GM12891 (cell line): ENCODE results near the gene RALGPS1.

Experiments used
- DNase-seq: peaks from one replicate; pipeline ENCODE4 v3.0.0; 2011; ENCODE audit warnings: low spot score; ENCODE audit not compliant: insufficient read length
- FAIRE-seq: peaks from 2 replicates; lab custom pipeline; 2011; peaks lifted over from hg19 to GRCh38; lab: Jason Lieb, UNC
- PAX5 ChIP-seq: IDR thresholded peaks from 2 replicates; pipeline ENCODE4 v1.6.1; 2011; ENCODE audit warnings: low read length, moderate library complexity, mild to moderate bottlenecking; ENCODE audit not compliant: insufficient read depth, severe bottlenecking
- POLR2A ChIP-seq: IDR thresholded peaks from 2 replicates; pipeline ENCODE4 v1.6.1; 2011; ENCODE audit warnings: low read depth, low read length, control low read depth
- POLR2AphosphoS5 ChIP-seq: IDR thresholded peaks from 2 replicates; pipeline ENCODE4 v1.6.1; 2011; ENCODE audit warnings: low read depth, low read length, control low read depth
- POU2F2 ChIP-seq: IDR thresholded peaks from 2 replicates; pipeline ENCODE4 v1.6.1; 2011; ENCODE audit warnings: low read depth, mild to moderate bottlenecking, control low read depth, low read length, moderate library complexity
- SPI1 ChIP-seq: IDR thresholded peaks from 2 replicates; pipeline ENCODE4 v1.6.1; 2011; ENCODE audit warnings: low read depth, low read length, control low read depth
- TAF1 ChIP-seq: IDR thresholded peaks from 2 replicates; pipeline ENCODE4 v1.6.1; 2011; ENCODE audit warnings: low read depth, low read length, control low read depth

The RALGPS1 gene

DNA sequence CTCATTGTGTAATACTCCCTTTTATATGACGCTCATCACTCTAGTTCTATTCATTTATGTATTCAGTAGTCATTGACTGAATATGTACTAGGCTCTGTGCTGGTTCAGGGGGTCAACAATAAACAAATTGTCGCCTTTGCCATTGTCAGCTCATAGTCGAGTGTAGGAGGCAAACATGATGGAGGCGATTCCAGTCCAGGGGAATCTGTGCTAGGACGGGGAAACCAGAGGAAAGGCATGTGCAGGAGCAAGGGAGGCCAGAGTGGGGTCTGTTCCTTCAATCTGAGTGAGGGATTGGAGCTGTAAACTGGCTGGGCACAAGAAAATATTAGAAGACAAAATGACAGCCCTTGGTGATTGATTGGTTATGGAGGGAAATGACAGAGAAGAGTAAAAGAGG is 123.9 kb downstream of the RALGPS1 start:
- no peak for TF ChIP-seq SPI1
- TF ChIP-seq POLR2A = no peak
- no peak for TF ChIP-seq TAF1
- TF ChIP-seq POU2F2 = no peak
- no peak for TF ChIP-seq POLR2AphosphoS5
- TF ChIP-seq PAX5 = no peak
- no peak for FAIRE-seq
- DNase-seq = no peak

DNA sequence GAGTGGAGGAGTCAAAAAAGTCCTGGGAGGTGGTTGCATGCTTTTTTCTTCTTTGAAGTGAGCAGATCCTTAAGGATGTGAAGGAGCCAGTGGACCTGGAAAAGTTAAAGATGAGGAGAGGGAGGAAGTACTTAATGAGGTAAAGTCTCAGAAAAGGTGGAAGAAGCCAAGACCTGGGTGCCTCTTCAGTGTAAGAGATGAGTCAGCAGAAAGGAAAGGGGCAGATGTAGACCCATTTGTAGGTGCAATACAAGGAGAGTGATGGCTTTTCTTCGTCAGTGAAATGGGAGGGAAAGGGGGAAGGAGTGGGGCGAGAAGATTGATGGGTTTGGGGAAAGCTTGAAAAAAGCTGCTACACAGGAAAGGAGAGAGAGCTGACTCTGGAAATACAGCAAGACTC is 124.9 kb downstream of the RALGPS1 start:
- TF ChIP-seq PAX5 = no peak
- TF ChIP-seq SPI1 = no peak
- no peak for TF ChIP-seq POU2F2
- no peak for TF ChIP-seq POLR2A
- TF ChIP-seq POLR2AphosphoS5 = no peak
- TF ChIP-seq TAF1 = no peak
- FAIRE-seq (no peak), DNase-seq (no peak)

DNA sequence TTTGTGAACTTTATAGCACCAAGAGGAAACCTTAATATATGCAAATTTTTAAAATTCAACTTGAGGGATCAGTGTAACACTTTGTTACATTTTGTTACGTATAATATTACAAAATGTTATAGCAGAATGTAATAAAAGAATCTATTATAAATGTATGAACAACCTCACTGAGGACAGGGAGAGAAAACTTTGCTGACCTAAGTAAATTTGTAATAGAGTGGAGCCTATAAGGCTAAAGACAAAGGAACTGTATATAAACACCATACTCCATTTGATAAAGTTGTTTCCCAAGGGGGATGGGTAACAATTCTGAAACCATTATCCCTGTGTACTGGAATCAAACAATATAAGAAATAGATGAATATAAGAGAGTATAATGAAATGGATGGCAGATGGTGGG is 130.6 kb downstream of the RALGPS1 start:
- DNase-seq (no peak), FAIRE-seq (no peak)
- no peak for TF ChIP-seq SPI1
- TF ChIP-seq POLR2A = no peak
- no peak for TF ChIP-seq TAF1

DNA sequence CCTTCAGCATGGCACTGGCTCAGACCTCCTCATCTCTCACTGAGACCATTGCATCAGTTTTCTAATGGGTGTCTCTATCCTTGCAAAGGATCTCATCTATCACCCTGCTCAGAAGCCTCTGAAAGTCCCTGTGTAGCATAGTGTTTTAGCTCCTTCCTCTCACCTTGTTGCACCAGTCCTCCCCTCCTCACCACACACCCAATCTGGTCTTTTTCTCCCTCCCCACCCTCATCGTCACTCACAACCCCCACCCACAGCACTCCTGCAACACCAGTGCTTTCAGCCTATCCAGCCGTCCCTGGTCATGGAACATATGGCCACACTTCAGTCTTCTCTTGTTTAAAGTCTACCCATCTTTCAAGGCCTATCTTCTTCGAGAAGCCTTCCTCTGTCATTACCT is 133.4 kb downstream of the RALGPS1 start:
- FAIRE-seq (peak; percentile 5), DNase-seq (no peak)
- TF ChIP-seq POLR2AphosphoS5 (no peak), SPI1 (no peak), POLR2A (no peak), POU2F2 (no peak), TAF1 (no peak), PAX5 (no peak)

DNA sequence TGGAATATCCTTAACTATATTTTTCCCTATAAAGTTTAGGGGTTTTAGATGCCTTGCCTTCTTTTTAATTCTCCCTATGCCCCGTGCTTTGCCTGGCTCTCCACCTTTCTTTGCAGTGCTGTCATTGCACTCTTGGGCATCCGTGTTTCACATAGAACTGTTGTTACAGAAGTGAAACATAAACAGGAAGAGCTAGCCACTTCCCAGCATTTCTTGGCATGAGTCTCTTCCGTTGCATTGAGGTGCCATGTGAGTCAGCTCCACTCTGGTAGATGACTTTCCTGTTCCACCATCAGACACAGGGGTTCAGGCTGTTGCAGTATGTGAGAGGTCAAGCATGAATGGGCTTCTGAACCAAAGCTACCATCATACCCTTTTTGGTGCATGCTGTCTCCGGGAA is 134.5 kb downstream of the RALGPS1 start:
- TF ChIP-seq TAF1 (no peak), SPI1 (peak; percentile 74)
- FAIRE-seq (peak; percentile 87), DNase-seq (peak; percentile 13)

DNA sequence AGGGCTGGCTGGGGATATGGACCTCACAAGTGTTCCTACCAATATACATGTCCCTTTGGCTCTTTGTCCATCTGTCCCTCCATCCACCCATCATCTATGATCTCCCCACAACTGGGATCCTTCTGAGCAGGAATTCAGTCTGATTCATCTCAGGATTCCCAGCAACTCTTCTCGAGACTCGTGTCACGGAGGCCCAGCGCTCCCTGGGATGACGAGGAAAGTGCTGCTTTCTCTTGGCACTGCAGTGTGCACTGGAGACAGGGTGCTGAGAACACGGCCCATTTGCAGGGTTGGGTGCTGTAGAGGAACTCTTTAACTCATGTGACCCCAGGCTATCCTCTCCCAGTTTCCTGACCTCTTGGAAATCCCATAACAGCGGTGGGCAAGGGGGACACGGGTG is 135.0 kb downstream of the RALGPS1 start:
- no peak for TF ChIP-seq POLR2AphosphoS5
- FAIRE-seq (no peak), DNase-seq (no peak)

DNA sequence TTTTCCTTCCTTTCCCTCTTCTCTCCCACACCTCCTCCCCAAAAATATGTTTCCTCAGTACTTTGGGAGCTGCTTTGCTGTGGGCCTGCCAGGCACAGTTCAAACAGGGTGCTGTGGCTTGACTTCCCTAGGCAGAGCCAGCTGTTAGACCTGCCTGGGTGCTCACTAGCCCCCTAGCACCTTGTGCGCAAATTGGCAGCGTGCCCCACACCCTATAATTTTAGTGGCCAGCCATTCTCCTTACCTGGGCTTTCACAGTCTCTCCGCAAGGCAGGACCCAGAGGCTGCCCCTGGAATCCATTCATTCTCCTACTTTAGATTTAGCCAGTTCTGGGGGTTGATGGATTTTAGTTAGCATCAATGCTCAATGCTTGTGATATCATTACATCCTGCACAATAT is 135.6 kb downstream of the RALGPS1 start:
- DNase-seq (no peak), FAIRE-seq (no peak)
- TF ChIP-seq POLR2A = no peak
- no peak for TF ChIP-seq PAX5
- TF ChIP-seq TAF1 = no peak
- TF ChIP-seq SPI1 = no peak
- TF ChIP-seq POU2F2 = no peak
- TF ChIP-seq POLR2AphosphoS5 = no peak

DNA sequence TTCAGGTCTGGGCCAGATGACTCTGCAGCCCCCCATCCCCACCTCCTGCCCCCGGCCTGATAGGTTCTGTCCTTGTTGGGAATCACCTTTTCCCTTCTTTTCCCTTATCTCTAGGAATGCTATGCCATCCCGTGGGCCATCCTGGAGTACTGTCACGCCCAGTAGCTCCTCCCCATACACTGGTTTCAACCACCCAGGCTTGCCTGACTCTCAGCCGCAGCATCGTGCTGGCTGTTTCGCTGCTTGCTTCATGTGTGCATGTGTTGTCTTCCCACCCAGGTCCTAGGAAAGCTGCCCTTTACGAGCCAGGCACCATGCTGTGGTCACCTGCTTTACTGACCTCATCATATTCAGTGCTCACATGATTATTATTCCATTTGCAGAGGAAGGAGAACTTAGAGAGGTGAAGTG is 136.0 kb downstream of the RALGPS1 start:
- FAIRE-seq (no peak), DNase-seq (no peak)
- TF ChIP-seq PAX5 = no peak
- TF ChIP-seq SPI1 = no peak
- TF ChIP-seq POU2F2 = no peak
- TF ChIP-seq TAF1 = no peak
- TF ChIP-seq POLR2A = no peak
- no peak for TF ChIP-seq POLR2AphosphoS5

DNA sequence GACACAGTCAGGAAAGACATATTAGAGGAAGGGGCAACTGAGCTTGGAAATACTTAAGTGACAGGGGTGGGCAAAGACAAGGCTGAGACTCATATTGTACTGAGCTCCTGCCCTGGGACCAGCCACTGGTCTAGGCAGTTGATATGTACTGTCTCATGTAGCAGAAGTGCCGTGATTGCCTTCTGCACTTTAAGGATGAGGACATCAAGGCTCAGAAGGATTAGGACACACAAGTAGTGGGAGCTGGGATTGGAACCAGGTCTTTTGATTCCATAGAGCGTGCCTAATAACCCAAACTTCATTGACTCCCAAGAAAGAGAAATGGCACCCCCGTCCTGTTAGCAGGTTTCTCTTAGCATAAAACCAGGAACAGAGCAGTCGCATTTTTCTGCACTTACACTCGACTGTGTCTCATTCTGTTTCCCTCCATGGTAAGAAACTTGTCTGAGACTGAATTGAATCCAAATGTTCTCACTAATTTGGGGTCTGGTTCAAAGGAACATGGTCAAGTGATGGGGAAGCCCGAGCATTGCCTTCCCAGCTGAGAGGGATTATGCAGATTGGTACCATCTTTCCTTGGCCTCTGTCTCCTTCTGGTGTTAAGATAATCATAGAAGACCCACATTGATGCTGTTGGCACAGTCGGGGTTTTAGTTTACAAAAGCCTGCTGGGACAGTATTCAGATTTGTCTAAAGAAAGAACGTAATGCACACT is 137.5 kb downstream of the RALGPS1 start:
- TF ChIP-seq SPI1 (no peak), PAX5 (no peak), POLR2AphosphoS5 (no peak), POLR2A (no peak), POU2F2 (no peak), TAF1 (no peak)
- no peak for FAIRE-seq
- no peak for DNase-seq

DNA sequence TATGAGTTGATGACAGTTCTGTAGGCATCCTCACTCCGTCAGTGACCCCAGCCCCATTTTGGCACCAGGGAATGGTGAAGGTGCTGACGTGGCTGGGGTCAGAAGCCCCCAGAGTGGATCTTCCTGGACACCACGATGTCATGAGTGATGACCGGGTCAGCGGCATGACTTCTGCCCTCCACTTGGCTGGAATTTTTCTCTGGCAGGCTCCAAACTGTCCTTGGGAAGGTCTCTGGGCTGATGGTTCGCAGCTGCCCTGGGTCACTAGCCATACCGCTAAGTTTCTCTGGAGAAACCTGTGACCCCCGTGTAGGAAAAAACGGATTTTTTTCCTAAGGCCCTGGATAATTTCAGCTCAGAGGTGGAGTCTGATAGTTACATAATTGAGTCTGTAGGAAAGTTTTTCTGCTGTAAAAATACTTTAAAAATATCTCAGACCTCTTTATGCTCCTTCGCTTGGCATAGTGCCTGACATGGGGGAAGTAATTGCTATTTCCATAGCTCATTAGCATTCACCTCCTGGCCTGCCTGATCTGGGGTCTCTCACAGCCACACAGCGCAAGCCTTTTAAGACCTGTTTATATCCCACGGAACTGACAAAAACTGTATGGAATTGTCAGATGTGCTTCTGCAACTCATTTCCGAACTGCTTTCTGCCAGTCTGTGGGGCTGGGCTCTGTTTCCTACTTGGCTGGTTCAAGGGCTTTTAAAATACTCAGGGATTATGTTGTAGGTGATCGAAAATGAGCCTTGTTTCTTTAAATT is 138.7 kb downstream of the RALGPS1 start:
- DNase-seq (no peak), FAIRE-seq (no peak)
- no peak for TF ChIP-seq TAF1

DNA sequence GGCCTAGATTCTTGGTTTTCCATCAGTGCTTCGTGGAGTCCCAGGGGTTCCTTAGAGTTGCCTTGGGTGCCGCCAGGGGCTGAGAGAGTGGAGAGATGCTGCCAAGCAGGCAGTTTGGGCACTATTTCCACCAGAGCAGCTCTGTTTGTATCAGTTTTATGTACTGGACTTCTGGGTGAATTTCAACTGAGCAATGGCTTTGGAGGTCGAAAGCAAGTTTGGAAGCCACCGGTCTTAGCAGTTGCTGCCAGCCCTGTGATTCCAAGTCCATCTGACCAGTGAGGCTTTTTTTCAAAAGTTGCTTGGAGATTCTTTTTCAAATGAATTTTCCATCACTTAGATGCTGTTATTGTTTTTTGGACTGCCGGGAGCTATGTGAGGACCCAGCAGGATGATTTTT is 139.4 kb downstream of the RALGPS1 start:
- no peak for TF ChIP-seq POU2F2
- TF ChIP-seq POLR2A = no peak
- no peak for TF ChIP-seq SPI1
- TF ChIP-seq TAF1 = no peak
- no peak for TF ChIP-seq PAX5
- no peak for TF ChIP-seq POLR2AphosphoS5
- no peak for DNase-seq
- no peak for FAIRE-seq
